Measurements from ENCODE around the gene ZNF618. TPM values are rescaled to one million over a fixed set of nuclear protein-coding genes. Genes with fewer than 3 reads are reported as not detected.

Gene ZNF618
- total and polyA plus RNA-seq, 2 experiments from 2014 or later = 10.2 to 14.0 TPM

GRCh38 chr9:114084282-114085073 is 208.4 kb downstream of the ZNF618 start:
- no peak for TF ChIP-seq EZH2phosphoT487 (IDR thresholded peaks at IDR 0.05; ENCODE audit: low read depth, severe bottlenecking, unreplicated experiment)
- TF ChIP-seq CTCF (IDR thresholded peaks at IDR 0.05; ENCODE audit: poor library complexity) = no peak
- TF ChIP-seq EZH2 (IDR thresholded peaks at IDR 0.05; ENCODE audit: borderline replicate concordance) = no peak
- no peak overlapping the region for H2AFZ ChIP-seq
- DNase-seq (ENCODE audit: low spot score) = no peak

GRCh38 chr9:114085387-114085789 is 209.3 kb downstream of the ZNF618 start:
- Histone ChIP-seq H3K4me2 (no peak overlapping the region), H3K79me2 (no peaks in the 10 kb centered on the region), H3K9me2 (replicated peaks; ENCODE audit: insufficient read depth) (no peaks in the 10 kb centered on the region), H4K20me1 (ENCODE audit: insufficient read depth, poor library complexity, severe bottlenecking) (no peaks in the 10 kb centered on the region), H3K36me3 (replicated peaks; ENCODE audit: insufficient read depth, low read depth) (no peaks in the 10 kb centered on the region), H3K27me3 (no peaks in the 10 kb centered on the region), H3K9me3 (ENCODE audit: low read depth) (no peaks in the 10 kb centered on the region), H2AFZ (no peak overlapping the region), H3K4me1 (ENCODE audit: insufficient read depth) (peaks cover 13% of the 10 kb centered on the region), H3K4me3 (no peak overlapping the region), H3K27ac (no peak overlapping the region)
- DNase-seq (ENCODE audit: low spot score) = no peak
- no peak for TF ChIP-seq CTCF (IDR thresholded peaks at IDR 0.05; ENCODE audit: poor library complexity)
- TF ChIP-seq EZH2 (IDR thresholded peaks at IDR 0.05; ENCODE audit: borderline replicate concordance) = no peak
- no peak for TF ChIP-seq EZH2phosphoT487 (IDR thresholded peaks at IDR 0.05; ENCODE audit: low read depth, severe bottlenecking, unreplicated experiment)
- WGBS (ENCODE audit: low lambda C conversion rate, missing lambda C conversion rate) = 97% methylated on average over 9 of the region's 9 CpGs

More at GRCh38 chr9:114084282-114085073, 208.4 kb downstream of the ZNF618 start:
- no peaks in the 10 kb centered on the region for H3K9me2 ChIP-seq (replicated peaks; ENCODE audit: insufficient read depth)
- no peaks in the 10 kb centered on the region for H4K20me1 ChIP-seq (ENCODE audit: insufficient read depth, poor library complexity, severe bottlenecking)
- H3K79me2 ChIP-seq = no peaks in the 10 kb centered on the region
- H3K4me2 ChIP-seq = no peak overlapping the region
- peaks cover 14% of the 10 kb centered on the region for H3K4me1 ChIP-seq (ENCODE audit: insufficient read depth)
- H3K9me3 ChIP-seq (ENCODE audit: low read depth) = no peaks in the 10 kb centered on the region
- H3K36me3 ChIP-seq (replicated peaks; ENCODE audit: insufficient read depth, low read depth) = no peaks in the 10 kb centered on the region
- 82% methylated on average over 11 of the region's 11 CpGs for WGBS (ENCODE audit: low lambda C conversion rate, missing lambda C conversion rate)
- H3K4me3 ChIP-seq = no peak overlapping the region
- H3K27me3 ChIP-seq = no peaks in the 10 kb centered on the region
- no peak overlapping the region for H3K27ac ChIP-seq

- no peak overlapping the region for H3K4me3 ChIP-seq
- H3K36me3 ChIP-seq (replicated peaks; ENCODE audit: insufficient read depth, low read depth) = no peaks in the 10 kb centered on the region
- no peak for TF ChIP-seq EZH2 (IDR thresholded peaks at IDR 0.05; ENCODE audit: borderline replicate concordance)
- TF ChIP-seq EZH2phosphoT487 (IDR thresholded peaks at IDR 0.05; ENCODE audit: low read depth, severe bottlenecking, unreplicated experiment) = no peak
- TF ChIP-seq CTCF (IDR thresholded peaks at IDR 0.05; ENCODE audit: poor library complexity) = no peak
- H3K27me3 ChIP-seq = no peaks in the 10 kb centered on the region
- DNase-seq (ENCODE audit: low spot score) = no peak
- H3K9me3 ChIP-seq (ENCODE audit: low read depth) = no peaks in the 10 kb centered on the region
- no peak overlapping the region for H3K4me2 ChIP-seq
- no peaks in the 10 kb centered on the region for H3K79me2 ChIP-seq
- no peak overlapping the region for H3K27ac ChIP-seq
- H3K9me2 ChIP-seq (replicated peaks; ENCODE audit: insufficient read depth) = no peaks in the 10 kb centered on the region
- peaks cover 13% of the 10 kb centered on the region for H3K4me1 ChIP-seq (ENCODE audit: insufficient read depth)
- H2AFZ ChIP-seq = no peak overlapping the region
- no peaks in the 10 kb centered on the region for H4K20me1 ChIP-seq (ENCODE audit: insufficient read depth, poor library complexity, severe bottlenecking)
- WGBS (ENCODE audit: low lambda C conversion rate, missing lambda C conversion rate) = 94% methylated on average over 6 of the region's 6 CpGs
Observed at GRCh38 chr9:114086009-114086408, 209.9 kb downstream of the ZNF618 start.
